Esophagus muscularis mucosa (tissue), 3 donors: ENCODE measurements around the gene GALNT13.

ENCODE experiments used
- CTCF ChIP-seq, 3 experiments: fragments of 200-600 bp in 2 of 3; fragments of 450-650 bp in 1 of 3; sonication (generic) in 2 of 3; IDR thresholded peaks; one replicate each; pipeline ENCODE4 v1.5.1; 2017 to 2019; ENCODE audit warnings: antibody characterized with exemption in 3 of 3, mild to moderate bottlenecking in 2 of 3, moderate library complexity in 1 of 3
- POLR2A ChIP-seq: fragments of 450-650 bp; IDR thresholded peaks from one replicate; pipeline ENCODE4 v1.6.1; 2017; ENCODE audit warnings: antibody characterized with exemption, moderate library complexity, mild to moderate bottlenecking, low read depth
- POLR2AphosphoS5 ChIP-seq, 2 donors: sonication (generic); formaldehyde crosslinking; IDR thresholded peaks; one replicate each; pipeline ENCODE4 v1.6.1; 2017; ENCODE audit warnings: antibody characterized with exemption in 2 of 2

- TF ChIP-seq CTCF (IDR thresholded peaks at IDR 0.05) (no peak), POLR2A (no peak), POLR2AphosphoS5 (IDR thresholded peaks at IDR 0.05) (no peak)
Observed at GRCh38 chr2:154336201-154336600, 464.5 kb downstream of the GALNT13 start.
